OCI-LY1 (cell line): ENCODE results near the gene SLC26A11.
A peak's percentile ranks its signal among the peaks of the same experiment; 100 is the strongest.

Experiments
- H2AFZ ChIP-seq: fragments of 200-600 bp; sonication (generic), shearing (Covaris generic); 2 replicates; pipeline ENCODE4 v1.6.0; 2014; ENCODE audit warnings: antibody characterized with exemption, mild to moderate bottlenecking, low read length
- H3F3A ChIP-seq: fragments of 200-600 bp; sonication (generic), shearing (Covaris generic); 2 replicates; pipeline ENCODE4 v1.6.0; 2014; ENCODE audit warnings: mild to moderate bottlenecking, antibody characterized with exemption, low read length, moderate library complexity; ENCODE audit not compliant: insufficient read depth
- H3K27ac ChIP-seq: fragments of 200-600 bp; sonication (generic); 2 replicates; pipeline ENCODE4 v1.5.1; 2014; ENCODE audit warnings: low read length, mixed run types, mild to moderate bottlenecking, low read depth; ENCODE audit not compliant: poor library complexity, severe bottlenecking
- H3K27me3 ChIP-seq: fragments of 200-600 bp; sonication (generic); 2 replicates; pipeline ENCODE4 v1.6.0; 2014; ENCODE audit warnings: antibody characterized with exemption, mild to moderate bottlenecking, low read length, moderate library complexity; ENCODE audit not compliant: insufficient read depth
- H3K36me3 ChIP-seq: fragments of 200-600 bp; sonication (generic); 2 replicates; pipeline ENCODE4 v1.6.1; 2014; ENCODE audit warnings: mild to moderate bottlenecking, antibody characterized with exemption, low read length, moderate library complexity, mixed read lengths; ENCODE audit not compliant: insufficient read depth
- H3K4me1 ChIP-seq: fragments of 200-600 bp; sonication (generic); 2 replicates; pipeline ENCODE4 v1.5.1; 2014; ENCODE audit warnings: mild to moderate bottlenecking, low read length, moderate library complexity; ENCODE audit not compliant: insufficient read depth, severe bottlenecking
- H3K4me2 ChIP-seq: fragments of 200-600 bp; sonication (generic), shearing (Covaris generic); 2 replicates; pipeline ENCODE4 v1.6.1; 2014; ENCODE audit warnings: low read length
- H3K4me3 ChIP-seq: fragments of 200-600 bp; sonication (generic); 2 replicates; pipeline ENCODE4 v1.5.1; 2014; ENCODE audit warnings: low read length, low read depth, mild to moderate bottlenecking, mixed read lengths; ENCODE audit not compliant: poor library complexity, severe bottlenecking
- H3K79me2 ChIP-seq: fragments of 200-600 bp; shearing (Covaris generic); 2 replicates; pipeline ENCODE4 v1.6.1; 2016; ENCODE audit warnings: mixed run types, low read length, mixed read lengths; ENCODE audit not compliant: insufficient read depth
- H3K9ac ChIP-seq: fragments of 200-600 bp; sonication (generic), shearing (Covaris generic); 2 replicates; pipeline ENCODE4 v1.6.1; 2014; ENCODE audit warnings: mild to moderate bottlenecking, low read length, mixed read lengths
- H3K9me2 ChIP-seq: fragments of 200-600 bp; sonication (generic), shearing (Covaris generic); 2 replicates; pipeline ENCODE4 v1.6.1; 2014; ENCODE audit warnings: low read depth, mild to moderate bottlenecking, low read length, mixed read lengths
- H3K9me3 ChIP-seq: fragments of 200-600 bp; shearing (Covaris generic); 2 replicates; pipeline ENCODE4 v1.6.1; 2014; ENCODE audit warnings: low read length, mixed read lengths
- H4K20me1 ChIP-seq: fragments of 200-600 bp; sonication (generic), shearing (Covaris generic); 2 replicates; pipeline ENCODE4 v1.6.0; 2016; ENCODE audit warnings: mild to moderate bottlenecking, low read length; ENCODE audit not compliant: insufficient read depth
- EZH2 ChIP-seq: fragments of 200-600 bp; sonication (generic), shearing (Covaris generic); IDR thresholded peaks from 2 replicates; pipeline ENCODE4 v1.8.0; 2017; ENCODE audit warnings: borderline replicate concordance, mixed run types, mild to moderate bottlenecking, antibody characterized with exemption, low read length, moderate library complexity, mixed read lengths
- TF ChIP-seq, protein P1 (sequence below): fragments of 200-600 bp; sonication (generic), shearing (Covaris generic); IDR thresholded peaks from 2 replicates; pipeline ENCODE4 v1.5.1; 2017; ENCODE audit warnings: mild to moderate bottlenecking, antibody characterized with exemption, low read length, moderate library complexity, mixed read lengths

SLC26A11 gene

DNA sequence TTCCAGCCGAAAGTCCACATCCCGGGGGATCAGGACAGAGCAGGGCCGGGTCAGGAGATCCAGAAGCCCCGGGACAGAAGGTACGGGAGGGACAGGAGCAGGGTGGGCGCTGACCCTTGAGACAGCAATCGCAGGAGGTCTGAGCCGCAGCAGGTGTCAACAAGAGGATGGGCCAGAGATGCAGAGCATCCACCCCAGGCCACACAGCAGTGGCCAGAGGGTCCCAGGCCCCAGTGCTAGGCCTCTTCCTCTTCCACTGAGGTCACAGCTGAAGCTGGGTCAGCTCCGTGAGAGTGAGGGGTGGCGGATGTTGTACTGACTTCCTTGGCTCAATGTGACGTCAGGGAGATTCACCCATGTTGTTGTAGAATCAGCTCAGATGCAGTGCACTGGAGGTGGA, 31.7 kb downstream of the SLC26A11 start:
- Histone ChIP-seq H3K79me2 (no peaks in the 10 kb centered on the region), H3K4me3 (no peak overlapping the region), H3K36me3 (no peaks in the 10 kb centered on the region), H3K9ac (no peak overlapping the region), H3K27me3 (peaks cover 17% of the 10 kb centered on the region; the same call in 1 of the 2 replicates), H3K4me2 (no peak overlapping the region), H3K27ac (no peak overlapping the region), H3F3A (no peaks in the 10 kb centered on the region), H3K9me3 (no peaks in the 10 kb centered on the region), H2AFZ (no peak overlapping the region), H3K9me2 (no peaks in the 10 kb centered on the region), H4K20me1 (no peaks in the 10 kb centered on the region), H3K4me1 (peaks cover 7% of the 10 kb centered on the region)
- TF ChIP-seq EZH2, result no peak
- TF ChIP-seq, protein P1, sequence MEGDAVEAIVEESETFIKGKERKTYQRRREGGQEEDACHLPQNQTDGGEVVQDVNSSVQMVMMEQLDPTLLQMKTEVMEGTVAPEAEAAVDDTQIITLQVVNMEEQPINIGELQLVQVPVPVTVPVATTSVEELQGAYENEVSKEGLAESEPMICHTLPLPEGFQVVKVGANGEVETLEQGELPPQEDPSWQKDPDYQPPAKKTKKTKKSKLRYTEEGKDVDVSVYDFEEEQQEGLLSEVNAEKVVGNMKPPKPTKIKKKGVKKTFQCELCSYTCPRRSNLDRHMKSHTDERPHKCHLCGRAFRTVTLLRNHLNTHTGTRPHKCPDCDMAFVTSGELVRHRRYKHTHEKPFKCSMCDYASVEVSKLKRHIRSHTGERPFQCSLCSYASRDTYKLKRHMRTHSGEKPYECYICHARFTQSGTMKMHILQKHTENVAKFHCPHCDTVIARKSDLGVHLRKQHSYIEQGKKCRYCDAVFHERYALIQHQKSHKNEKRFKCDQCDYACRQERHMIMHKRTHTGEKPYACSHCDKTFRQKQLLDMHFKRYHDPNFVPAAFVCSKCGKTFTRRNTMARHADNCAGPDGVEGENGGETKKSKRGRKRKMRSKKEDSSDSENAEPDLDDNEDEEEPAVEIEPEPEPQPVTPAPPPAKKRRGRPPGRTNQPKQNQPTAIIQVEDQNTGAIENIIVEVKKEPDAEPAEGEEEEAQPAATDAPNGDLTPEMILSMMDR, result no peak

DNA sequence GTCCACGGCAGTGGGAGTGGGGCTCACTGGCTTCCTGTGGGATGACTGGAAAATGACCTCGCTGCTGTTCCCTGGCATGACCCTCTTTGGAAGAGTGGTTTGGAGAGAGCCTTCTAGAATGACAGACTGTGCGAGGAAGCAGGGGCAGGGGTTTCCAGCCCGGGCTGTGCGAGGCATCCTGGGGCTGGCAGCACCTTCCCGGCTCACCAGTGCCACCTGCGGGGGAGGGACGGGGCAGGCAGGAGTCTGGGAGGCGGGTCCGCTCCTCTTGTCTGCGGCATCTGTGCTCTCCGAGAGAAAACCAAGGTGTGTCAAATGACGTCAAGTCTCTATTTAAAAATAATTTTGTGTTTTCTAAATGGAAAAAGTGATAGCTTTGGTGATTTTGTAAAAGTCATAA, 32.6 kb downstream of the SLC26A11 start:
- Histone ChIP-seq H2AFZ (no peak overlapping the region), H3K9ac (no peak overlapping the region), H3K4me1 (peaks cover 7% of the 10 kb centered on the region), H3K36me3 (no peaks in the 10 kb centered on the region), H3K79me2 (no peaks in the 10 kb centered on the region), H3K9me2 (no peaks in the 10 kb centered on the region), H3K4me2 (no peak overlapping the region), H3K27ac (no peak overlapping the region), H4K20me1 (no peaks in the 10 kb centered on the region), H3F3A (no peaks in the 10 kb centered on the region), H3K27me3 (peaks cover 11% of the 10 kb centered on the region; the same call in 1 of the 2 replicates), H3K4me3 (no peak overlapping the region), H3K9me3 (no peaks in the 10 kb centered on the region)
- no peak for TF ChIP-seq EZH2
- TF ChIP-seq, protein P1, result peak; percentile 86

DNA sequence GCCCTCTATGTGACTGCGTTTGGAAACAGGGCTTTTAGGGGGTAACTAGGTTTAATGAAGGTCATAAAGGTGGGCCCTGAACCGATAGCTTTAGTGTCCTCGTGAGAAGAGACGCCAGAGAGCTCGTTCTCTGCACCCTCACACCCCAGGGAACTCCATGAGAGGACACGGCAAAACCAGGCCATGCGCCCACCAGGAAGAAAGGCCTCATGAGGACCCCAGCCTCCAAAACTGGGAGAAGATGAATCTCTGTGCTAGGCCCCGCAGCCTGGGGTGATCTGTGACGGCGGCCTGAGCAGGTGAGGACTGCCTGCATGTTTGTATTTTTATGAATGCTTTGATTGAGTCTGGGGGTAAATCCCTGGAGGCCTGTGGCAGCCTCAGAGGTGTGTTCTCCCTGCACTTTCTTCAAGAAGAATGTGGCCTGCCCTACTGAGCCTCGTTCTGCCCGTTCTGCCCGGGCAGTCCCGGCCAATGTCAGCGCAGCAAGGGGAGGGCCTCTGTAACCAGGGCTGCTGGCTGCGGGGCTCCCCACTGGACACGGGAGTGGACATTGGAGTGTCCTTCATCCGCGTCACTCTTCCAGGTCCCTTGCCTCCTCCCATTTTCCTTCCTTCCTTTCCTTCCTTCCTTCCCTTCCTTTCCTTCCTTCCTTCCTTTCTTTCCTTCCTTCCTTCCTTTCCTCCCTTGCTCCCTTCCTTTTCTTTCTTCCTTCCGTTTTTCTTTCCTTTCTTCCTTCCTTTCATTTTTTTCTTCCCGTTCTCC, 33.6 kb downstream of the SLC26A11 start:
- Histone ChIP-seq H3K4me1 (peaks cover 12% of the 10 kb centered on the region), H3K9ac (no peak overlapping the region), H3K9me3 (no peaks in the 10 kb centered on the region), H4K20me1 (no peaks in the 10 kb centered on the region), H3K4me3 (no peak overlapping the region), H3F3A (0 out of 2 replicates have a peak, but pooled peaks cover 4% of the 10 kb centered on the region), H3K27me3 (peaks cover 5% of the 10 kb centered on the region; the same call in 1 of the 2 replicates), H3K27ac (no peak overlapping the region), H3K36me3 (no peaks in the 10 kb centered on the region), H3K79me2 (no peaks in the 10 kb centered on the region), H3K9me2 (no peaks in the 10 kb centered on the region), H2AFZ (no peak overlapping the region), H3K4me2 (no peak overlapping the region)
- TF ChIP-seq, protein P1, result no peak
- TF ChIP-seq EZH2, result no peak
